Measurements from ENCODE around the gene ENDOU.

Gene ENDOU

DNA sequence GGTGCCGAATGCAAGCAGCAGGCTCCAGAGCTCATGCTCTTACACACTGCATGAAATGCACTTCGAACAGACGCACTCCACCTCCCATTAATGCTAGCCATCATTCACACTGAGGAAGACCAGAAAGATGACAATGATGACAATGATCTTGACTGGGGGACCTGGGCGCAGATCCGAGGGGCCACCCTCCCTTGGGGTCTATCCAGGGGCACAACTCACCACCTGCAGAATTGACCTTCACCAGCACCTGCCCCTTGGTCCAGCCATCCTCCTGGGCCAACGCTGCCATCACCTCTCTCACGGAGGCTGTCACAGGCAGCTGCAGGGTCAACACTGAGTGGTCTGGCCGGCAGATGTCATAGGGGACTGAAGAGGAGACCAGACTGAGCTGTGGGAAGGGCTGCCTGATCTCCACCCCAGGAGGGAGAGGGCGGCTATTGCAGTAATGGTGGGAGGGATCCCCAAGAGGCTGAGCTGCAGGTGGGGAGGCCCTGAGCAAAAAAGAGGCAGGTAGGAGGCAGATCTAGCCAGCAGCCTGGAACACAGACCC is 18.1 kb upstream of the ENDOU start:
- no peak for DNase-seq (ENCODE audit: low read depth)
- no peak overlapping the region for H3K4me3 ChIP-seq (ENCODE audit: low read depth, low read length)
- TF ChIP-seq, protein P1, sequence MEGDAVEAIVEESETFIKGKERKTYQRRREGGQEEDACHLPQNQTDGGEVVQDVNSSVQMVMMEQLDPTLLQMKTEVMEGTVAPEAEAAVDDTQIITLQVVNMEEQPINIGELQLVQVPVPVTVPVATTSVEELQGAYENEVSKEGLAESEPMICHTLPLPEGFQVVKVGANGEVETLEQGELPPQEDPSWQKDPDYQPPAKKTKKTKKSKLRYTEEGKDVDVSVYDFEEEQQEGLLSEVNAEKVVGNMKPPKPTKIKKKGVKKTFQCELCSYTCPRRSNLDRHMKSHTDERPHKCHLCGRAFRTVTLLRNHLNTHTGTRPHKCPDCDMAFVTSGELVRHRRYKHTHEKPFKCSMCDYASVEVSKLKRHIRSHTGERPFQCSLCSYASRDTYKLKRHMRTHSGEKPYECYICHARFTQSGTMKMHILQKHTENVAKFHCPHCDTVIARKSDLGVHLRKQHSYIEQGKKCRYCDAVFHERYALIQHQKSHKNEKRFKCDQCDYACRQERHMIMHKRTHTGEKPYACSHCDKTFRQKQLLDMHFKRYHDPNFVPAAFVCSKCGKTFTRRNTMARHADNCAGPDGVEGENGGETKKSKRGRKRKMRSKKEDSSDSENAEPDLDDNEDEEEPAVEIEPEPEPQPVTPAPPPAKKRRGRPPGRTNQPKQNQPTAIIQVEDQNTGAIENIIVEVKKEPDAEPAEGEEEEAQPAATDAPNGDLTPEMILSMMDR (IDR thresholded peaks at IDR 0.05; ENCODE audit: low read depth, low read length, missing control alignments), result no peak

DNA sequence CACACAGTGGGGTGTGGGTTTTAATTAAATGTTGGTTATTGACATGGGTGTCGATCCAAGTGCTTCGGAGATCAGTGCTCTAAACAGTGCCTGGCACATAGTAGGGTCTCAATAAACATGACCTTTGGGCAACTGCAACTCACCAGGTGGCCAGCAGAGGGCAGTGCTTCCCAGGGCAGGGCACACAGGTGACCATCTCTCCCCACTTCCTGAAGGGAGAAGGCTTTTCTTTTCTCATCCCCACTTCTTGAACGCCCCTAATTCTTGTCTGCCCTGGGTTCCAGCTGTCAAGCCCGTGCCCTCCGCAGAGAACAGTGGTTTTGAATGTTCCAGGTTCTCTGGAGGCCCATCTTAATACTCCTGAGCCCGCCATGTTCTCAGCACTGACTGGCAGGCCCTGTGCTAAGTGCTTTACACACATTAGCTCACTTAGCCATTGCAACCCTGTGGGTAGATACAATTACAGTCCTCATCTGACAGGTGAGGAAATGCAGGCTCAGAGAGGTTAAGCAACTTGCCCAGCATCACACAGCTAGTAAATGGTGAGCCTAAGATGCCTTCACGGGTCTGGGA is 17.0 kb upstream of the ENDOU start:
- DNase-seq (ENCODE audit: low read depth), result no peak
- no peak overlapping the region for H3K4me3 ChIP-seq (ENCODE audit: low read depth, low read length)
- TF ChIP-seq, protein P1 (IDR thresholded peaks at IDR 0.05; ENCODE audit: low read depth, low read length, missing control alignments), result peak; percentile 99

DNA sequence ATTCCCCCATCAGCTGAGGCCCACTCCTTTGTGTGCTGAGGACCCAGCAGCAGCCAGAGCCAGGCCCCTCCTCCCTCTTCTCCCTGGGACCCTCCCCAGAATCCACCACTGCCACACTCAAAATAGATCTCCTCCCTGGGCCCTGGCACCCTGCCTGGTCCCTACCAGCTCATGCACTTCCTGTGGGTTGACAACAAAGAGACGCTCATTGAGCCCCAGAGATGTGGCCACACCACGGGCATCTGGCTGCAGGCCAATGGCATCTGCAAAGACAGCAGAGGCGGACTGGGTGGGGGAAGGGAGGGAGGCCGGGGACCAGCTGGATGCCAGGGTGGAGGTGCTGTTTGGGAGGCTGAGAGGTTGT is 16.0 kb upstream of the ENDOU start:
- TF ChIP-seq, protein P1 (IDR thresholded peaks at IDR 0.05; ENCODE audit: low read depth, low read length, missing control alignments), result no peak
- DNase-seq (ENCODE audit: low read depth), result no peak
- no peak overlapping the region for H3K4me3 ChIP-seq (ENCODE audit: low read depth, low read length)

DNA sequence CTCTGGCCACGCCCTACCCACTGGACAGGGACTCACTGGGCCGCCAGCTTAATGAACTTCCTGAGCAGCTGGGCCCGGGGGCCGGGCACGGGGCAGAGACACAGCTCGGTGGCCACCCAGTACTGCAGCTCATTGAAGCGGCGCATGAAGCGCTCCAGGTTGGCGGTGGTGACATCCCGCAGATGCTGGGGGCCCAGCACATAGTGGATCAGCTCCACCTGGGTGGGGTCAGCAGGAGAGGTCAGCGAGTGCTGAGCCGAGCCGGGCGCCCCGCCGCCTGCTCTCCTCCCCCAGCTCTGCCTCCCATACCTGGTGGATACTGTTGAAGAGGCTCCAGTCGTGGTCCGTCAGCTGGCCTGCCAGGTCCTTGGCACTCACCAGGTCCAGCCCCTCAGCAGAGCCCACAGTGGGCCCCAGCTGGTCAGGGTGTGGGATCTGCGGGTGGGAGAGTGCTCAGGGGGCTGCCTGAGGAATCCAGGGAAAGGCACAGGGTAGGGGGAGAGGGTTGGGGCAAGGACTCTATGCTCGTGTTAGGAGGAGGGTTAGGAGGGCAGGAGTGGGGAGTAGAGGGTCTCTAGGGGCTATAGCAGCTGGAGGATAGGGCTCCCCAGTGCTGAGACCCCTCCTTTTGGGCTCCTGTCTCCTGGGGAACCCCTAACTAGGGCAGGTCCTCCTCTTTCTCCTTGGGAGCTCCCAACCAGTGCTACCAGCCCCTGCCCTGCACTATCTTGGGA is 15.5 kb upstream of the ENDOU start:
- no peak for DNase-seq (ENCODE audit: low read depth)
- no peak overlapping the region for H3K4me3 ChIP-seq (ENCODE audit: low read depth, low read length)
- TF ChIP-seq, protein P1 (IDR thresholded peaks at IDR 0.05; ENCODE audit: low read depth, low read length, missing control alignments), result no peak

DNA sequence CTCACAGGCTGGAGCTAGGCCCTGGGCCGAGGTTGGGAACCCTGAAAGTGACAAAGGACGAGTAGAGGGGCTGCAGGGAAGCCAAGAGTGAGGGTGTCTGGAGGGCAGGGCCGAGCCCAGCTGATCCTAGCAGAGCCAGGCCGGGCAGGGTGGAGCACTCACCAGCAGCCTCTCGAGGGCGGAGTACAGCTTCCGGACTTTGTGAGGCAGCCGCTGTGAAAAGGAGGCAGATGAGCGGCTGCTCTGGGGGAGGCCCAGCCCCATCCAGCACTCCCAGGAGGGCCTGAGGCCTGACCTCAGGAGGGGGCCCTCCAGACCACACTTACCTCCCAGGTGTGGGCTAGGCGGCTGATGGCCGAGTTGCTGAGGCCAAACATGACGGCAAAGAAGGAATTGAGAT is 14.7 kb upstream of the ENDOU start:
- TF ChIP-seq, protein P1 (IDR thresholded peaks at IDR 0.05; ENCODE audit: low read depth, low read length, missing control alignments), result no peak
- DNase-seq (ENCODE audit: low read depth), result no peak
- H3K4me3 ChIP-seq (ENCODE audit: low read depth, low read length), result no peak overlapping the region

DNA sequence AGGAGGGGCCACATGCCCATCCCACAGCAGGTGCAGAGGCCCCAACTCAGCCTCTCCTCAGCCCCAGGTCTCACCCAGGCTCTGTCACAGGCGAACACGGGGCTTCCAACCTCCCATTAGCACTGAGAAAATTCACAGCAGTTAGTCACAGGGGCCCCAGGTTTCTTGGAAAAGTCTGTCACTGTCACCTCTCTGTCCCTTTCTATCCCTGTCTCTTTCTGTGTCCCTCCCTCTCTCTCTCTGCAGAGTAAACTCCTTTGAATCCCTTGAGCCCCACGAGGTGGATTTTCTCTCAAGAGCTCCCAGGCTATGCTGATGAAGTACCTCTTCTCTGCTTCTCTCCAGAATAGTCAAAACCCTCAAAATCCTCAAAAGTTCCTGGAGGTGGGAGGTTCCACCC is 14.0 kb upstream of the ENDOU start:
- TF ChIP-seq, protein P1 (IDR thresholded peaks at IDR 0.05; ENCODE audit: low read depth, low read length, missing control alignments), result no peak
- no peak for DNase-seq (ENCODE audit: low read depth)
- H3K4me3 ChIP-seq (ENCODE audit: low read depth, low read length), result no peak overlapping the region

Data from GM12864 (cell line).